Activated naive CD4-positive, alpha-beta T cell treated with anti-CD3 and anti-CD28 coated beads, Interleukin-2, amount 50 U/mL, for 24 hours (primary cell): ENCODE data around the gene CAMK1D.
"Not testable (repeated sequence)": the region's sequence is repeated elsewhere in the genome, so short reads cannot be mapped to it uniquely, and the experiment has no call there.

ENCODE experiments used
- H3K27ac Mint-ChIP-seq: one replicate; pipeline ENCODE4 v1.8.0; 2021; ENCODE audit warnings: mild to moderate bottlenecking, mixed read lengths
- H3K27me3 Mint-ChIP-seq: one replicate; pipeline ENCODE4 v1.8.0; 2021; ENCODE audit warnings: mixed read lengths
- H3K36me3 Mint-ChIP-seq: one replicate; pipeline ENCODE4 v1.8.0; 2021; ENCODE audit warnings: mixed read lengths
- H3K4me1 Mint-ChIP-seq: one replicate; pipeline ENCODE4 v1.8.0; 2021; ENCODE audit warnings: mixed read lengths
- H3K4me3 Mint-ChIP-seq: one replicate; pipeline ENCODE4 v1.8.0; 2021; ENCODE audit warnings: mild to moderate bottlenecking, mixed read lengths
- H3K9me3 Mint-ChIP-seq: one replicate; pipeline ENCODE4 v1.8.0; 2021; ENCODE audit warnings: mixed read lengths

The CAMK1D gene

GRCh38 chr10:12490963-12491362 lies 141.6 kb downstream of the CAMK1D start:
- H3K27me3 Mint-ChIP-seq = no peaks in the 10 kb centered on the region
- H3K4me1 Mint-ChIP-seq = peaks cover 14% of the 10 kb centered on the region
- no peaks in the 10 kb centered on the region for H3K9me3 Mint-ChIP-seq
- H3K4me3 Mint-ChIP-seq = no peak overlapping the region
- no peak overlapping the region for H3K27ac Mint-ChIP-seq
- no peaks in the 10 kb centered on the region for H3K36me3 Mint-ChIP-seq

- Mint-ChIP-seq H3K27ac (no peak overlapping the region), H3K27me3 (no peaks in the 10 kb centered on the region), H3K36me3 (no peaks in the 10 kb centered on the region), H3K9me3 (no peaks in the 10 kb centered on the region), H3K4me1 (peaks cover 14% of the 10 kb centered on the region), H3K4me3 (no peak overlapping the region)
These were observed 142.1 kb downstream of the CAMK1D start for GRCh38 chr10:12491491-12491890.

DNA sequence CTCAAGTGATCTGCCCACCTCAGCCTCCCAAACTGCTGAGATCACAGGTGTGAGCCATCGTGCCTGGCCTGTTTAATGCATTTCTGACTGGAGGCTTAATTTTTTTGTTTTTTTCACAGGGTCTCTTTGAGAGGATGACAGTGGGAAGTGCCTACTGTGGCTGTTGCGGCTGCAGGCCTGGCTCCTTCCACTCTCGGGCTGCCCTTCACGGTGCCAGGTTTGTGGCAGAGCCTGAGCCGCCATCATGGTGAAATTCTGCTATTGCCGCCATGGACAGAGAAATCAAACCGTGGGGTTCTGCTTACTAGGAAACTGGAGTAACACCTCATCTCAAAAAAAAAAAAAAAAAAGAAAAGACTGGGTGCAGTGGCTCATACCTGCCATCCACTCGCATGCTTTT lies 142.7 kb downstream of the CAMK1D start:
- Mint-ChIP-seq H3K4me1 (peaks cover 14% of the 10 kb centered on the region), H3K36me3 (no peaks in the 10 kb centered on the region), H3K9me3 (no peaks in the 10 kb centered on the region), H3K27me3 (no peaks in the 10 kb centered on the region), H3K4me3 (no peak overlapping the region), H3K27ac (no peak overlapping the region)

DNA sequence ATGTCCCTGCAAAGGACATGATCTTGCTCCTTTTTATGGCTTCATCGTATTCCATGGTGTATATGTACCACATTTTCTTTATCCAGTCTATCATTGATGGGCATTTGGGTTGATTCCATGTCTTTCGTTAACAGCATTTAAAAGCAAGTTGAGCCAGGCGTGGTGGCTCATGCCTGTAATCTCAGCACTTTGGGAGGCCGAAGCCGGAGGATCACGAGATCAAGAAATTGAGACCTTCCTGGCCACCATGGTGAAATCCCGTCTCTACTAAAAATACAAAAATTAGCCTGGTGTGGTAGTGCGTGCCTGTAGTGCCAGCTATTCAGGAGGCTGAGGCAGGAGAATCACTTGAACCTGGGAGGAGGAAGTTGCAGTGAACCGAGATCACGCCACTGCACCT lies 147.7 kb downstream of the CAMK1D start:
- H3K27ac Mint-ChIP-seq = not testable (repeated sequence)

DNA sequence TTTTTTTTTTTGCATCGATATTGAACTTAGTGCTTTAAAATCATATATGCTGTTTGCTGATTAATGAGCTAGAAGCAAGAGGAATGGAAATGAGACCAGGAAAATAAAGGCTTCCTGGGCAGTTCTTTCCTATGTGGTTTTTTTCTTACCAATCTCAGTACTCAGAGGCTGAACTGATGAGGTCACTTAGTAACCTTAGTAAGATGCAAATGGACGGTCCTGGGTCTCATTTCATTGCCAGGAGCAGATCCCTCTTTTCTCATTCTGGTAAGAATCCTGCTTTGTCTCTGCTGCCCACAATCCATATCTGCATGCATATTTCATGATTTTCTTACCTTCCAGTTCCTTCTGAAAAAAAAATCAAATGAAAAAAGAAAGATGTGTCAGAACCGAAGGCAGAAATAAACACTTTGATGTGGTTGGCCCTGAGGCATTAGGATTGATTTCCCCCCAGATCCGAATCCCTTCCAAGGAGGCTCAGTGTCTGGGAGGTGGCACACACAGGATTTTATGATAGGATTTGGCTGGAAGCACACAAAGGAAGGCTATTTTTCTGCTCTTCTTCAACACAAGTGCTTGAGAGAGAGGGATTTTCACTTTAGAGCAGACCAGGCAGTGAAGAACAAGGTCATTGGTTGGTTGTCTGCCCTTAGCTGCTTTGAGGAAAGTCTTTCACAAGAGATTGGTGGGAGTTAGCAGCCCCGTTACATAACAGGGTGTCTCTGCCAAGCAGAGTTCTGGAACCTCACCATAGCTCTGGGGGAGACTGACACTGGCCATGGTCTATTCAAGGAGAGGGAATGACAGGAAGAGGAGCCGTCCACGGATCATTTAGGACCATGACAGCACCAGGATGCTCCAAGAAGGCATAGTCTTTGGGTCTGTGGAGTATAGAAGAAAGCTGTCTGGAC lies 150.0 kb downstream of the CAMK1D start:
- no peak overlapping the region for H3K27ac Mint-ChIP-seq
- H3K4me1 Mint-ChIP-seq = peaks cover 53% of the 10 kb centered on the region
- H3K27me3 Mint-ChIP-seq = no peaks in the 10 kb centered on the region
- no peak overlapping the region for H3K4me3 Mint-ChIP-seq
- peaks cover 4% of the 10 kb centered on the region for H3K36me3 Mint-ChIP-seq
- H3K9me3 Mint-ChIP-seq = no peaks in the 10 kb centered on the region

More for the DNA sequence above, 147.7 kb downstream of the CAMK1D start:
- H3K27me3 Mint-ChIP-seq, H3K9me3 Mint-ChIP-seq, H3K36me3 Mint-ChIP-seq, H3K4me3 Mint-ChIP-seq: not testable (repeated sequence)
- H3K4me1 Mint-ChIP-seq = peaks cover 55% of the 10 kb centered on the region

- Mint-ChIP-seq H3K4me1 (peaks cover 61% of the 10 kb centered on the region), H3K27me3 (no peaks in the 10 kb centered on the region), H3K4me3 (no peak overlapping the region), H3K9me3 (no peaks in the 10 kb centered on the region), H3K27ac (peak overlapping the region; percentile 24), H3K36me3 (peaks cover 4% of the 10 kb centered on the region)
These were observed 151.3 kb downstream of the CAMK1D start for GRCh38 chr10:12500381-12501303.

DNA sequence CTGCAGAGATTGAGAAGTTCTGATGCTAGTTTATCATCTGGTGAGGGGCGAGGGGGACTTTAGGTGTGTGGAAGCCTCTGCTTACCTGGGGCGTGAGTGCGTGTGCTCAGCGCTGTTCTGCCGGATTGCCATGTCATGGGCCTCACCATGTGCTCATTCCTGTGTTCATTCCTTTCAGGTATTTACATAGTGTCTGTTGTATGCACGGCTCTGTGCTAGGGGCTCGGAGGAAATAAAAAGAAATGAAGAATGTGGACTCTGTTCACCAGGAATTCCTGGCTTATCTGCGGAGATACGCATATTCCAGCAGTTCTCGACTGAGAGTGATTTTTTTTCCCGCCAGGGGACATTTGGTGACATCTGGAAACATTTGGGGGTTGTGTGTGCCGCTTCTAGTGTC lies 152.0 kb downstream of the CAMK1D start:
- Mint-ChIP-seq H3K36me3 (peaks cover 4% of the 10 kb centered on the region), H3K4me1 (peaks cover 64% of the 10 kb centered on the region), H3K9me3 (no peaks in the 10 kb centered on the region), H3K27ac (peak overlapping the region; percentile 24), H3K4me3 (no peak overlapping the region), H3K27me3 (no peaks in the 10 kb centered on the region)

DNA sequence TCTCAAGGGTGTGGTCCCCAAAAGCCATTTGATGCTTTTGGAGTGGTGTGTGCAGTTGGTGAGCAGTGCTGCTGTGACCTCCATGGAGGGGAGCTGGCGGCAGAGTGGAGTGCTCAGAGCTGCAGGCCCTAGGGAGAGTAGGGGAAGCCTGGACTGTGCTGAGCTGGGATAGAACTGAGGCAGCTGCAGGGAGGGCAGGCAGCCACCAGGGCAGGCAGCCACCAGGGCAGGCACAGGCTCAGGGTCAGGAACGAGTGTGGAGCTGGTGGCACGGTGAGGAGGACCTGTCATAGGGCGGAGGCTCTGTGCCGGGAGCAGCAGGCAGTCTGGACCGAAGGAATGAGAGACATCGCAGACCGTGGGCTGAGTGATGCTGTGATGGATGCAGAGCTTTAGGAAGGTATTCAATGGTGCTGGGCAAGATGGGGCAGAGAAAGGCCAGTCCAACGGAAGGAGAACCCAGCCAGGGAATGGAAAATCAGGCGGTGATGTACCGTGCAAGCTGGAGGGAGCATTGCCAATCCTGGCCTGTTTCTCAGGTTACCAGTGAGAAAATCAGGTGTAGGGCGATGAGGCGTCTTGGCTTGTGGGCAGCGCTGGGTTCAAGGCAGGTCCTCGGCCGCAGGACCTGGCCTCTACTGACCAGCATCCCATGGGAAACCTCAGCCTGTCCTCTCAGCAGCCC lies 152.6 kb downstream of the CAMK1D start:
- peaks cover 4% of the 10 kb centered on the region for H3K36me3 Mint-ChIP-seq
- no peaks in the 10 kb centered on the region for H3K9me3 Mint-ChIP-seq
- H3K4me3 Mint-ChIP-seq = no peak overlapping the region
- no peaks in the 10 kb centered on the region for H3K27me3 Mint-ChIP-seq
- peaks cover 68% of the 10 kb centered on the region for H3K4me1 Mint-ChIP-seq
- H3K27ac Mint-ChIP-seq = peak overlapping the region; percentile 65

DNA sequence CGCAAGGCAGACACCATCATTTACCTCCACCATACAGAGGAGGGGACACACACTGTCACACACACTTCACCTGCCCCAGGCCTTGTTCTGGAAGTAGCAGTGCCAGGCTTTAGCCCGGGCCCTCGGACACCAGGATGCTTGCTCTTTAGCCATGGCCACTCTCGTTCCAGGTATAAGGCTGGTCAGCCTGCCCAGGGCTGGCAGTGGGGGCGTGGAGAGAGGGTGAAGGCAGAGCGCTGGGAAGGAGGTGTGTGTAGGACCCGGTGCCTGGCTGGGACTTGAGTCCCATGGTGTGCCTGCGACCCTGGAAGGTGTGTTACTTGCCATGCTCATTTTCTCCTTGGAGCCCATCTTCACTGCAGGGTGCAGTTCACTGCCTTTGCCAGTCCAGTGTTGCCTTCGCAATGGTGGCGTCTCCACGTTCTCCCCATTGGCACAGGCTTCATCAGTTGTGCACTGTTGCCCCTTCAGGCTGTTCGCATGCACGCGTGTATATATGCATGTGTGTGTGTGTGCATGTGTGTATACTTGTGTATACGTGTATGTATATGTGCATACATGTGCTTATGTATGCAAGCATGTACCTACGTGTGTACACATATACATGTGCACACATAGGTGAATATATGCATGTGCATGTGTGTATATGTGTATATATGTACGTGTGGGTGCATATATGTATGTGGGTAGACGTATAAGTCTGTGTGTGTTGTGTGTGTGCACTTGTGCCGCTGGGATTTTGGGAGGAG lies 153.4 kb downstream of the CAMK1D start:
- H3K36me3 Mint-ChIP-seq = peaks cover under 1% of the 10 kb centered on the region
- H3K27ac Mint-ChIP-seq = no peak overlapping the region
- H3K4me1 Mint-ChIP-seq = peaks cover 72% of the 10 kb centered on the region
- H3K27me3 Mint-ChIP-seq = no peaks in the 10 kb centered on the region
- no peaks in the 10 kb centered on the region for H3K9me3 Mint-ChIP-seq
- no peak overlapping the region for H3K4me3 Mint-ChIP-seq

DNA sequence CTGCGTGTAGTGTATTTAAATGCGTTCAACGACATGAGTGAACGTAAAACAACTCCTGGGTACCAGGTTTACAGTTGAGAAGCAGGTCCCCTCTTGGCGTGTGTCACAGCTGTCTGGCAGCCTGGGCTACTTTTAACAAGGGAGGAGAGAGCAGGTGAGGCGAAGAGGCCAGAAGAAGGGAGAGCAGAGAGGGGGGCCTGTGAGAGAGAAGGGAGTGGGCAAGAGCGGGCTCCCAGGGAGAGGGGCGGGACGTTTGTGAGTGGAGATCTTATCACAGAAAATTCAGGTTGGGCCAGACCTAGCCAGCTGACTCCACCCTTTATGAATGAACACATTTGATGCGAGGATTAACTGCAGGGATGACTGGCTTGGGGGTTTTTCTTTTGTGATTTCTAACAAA lies 154.0 kb downstream of the CAMK1D start:
- Mint-ChIP-seq H3K9me3 (no peaks in the 10 kb centered on the region), H3K4me3 (no peak overlapping the region), H3K27me3 (no peaks in the 10 kb centered on the region), H3K4me1 (peaks cover 72% of the 10 kb centered on the region), H3K27ac (no peak overlapping the region), H3K36me3 (no peaks in the 10 kb centered on the region)

GRCh38 chr10:12504176-12504575 lies 154.8 kb downstream of the CAMK1D start:
- Mint-ChIP-seq H3K4me3 (no peak overlapping the region), H3K4me1 (peaks cover 72% of the 10 kb centered on the region), H3K27me3 (no peaks in the 10 kb centered on the region)

GRCh38 chr10:12504628-12505027 lies 155.3 kb downstream of the CAMK1D start:
- Mint-ChIP-seq H3K9me3 (no peaks in the 10 kb centered on the region), H3K27ac (no peak overlapping the region), H3K4me1 (peaks cover 72% of the 10 kb centered on the region), H3K36me3 (no peaks in the 10 kb centered on the region), H3K27me3 (no peaks in the 10 kb centered on the region), H3K4me3 (no peak overlapping the region)

More at GRCh38 chr10:12504176-12504575, 154.8 kb downstream of the CAMK1D start:
- H3K36me3 Mint-ChIP-seq = no peaks in the 10 kb centered on the region
- H3K9me3 Mint-ChIP-seq = no peaks in the 10 kb centered on the region
- no peak overlapping the region for H3K27ac Mint-ChIP-seq

DNA sequence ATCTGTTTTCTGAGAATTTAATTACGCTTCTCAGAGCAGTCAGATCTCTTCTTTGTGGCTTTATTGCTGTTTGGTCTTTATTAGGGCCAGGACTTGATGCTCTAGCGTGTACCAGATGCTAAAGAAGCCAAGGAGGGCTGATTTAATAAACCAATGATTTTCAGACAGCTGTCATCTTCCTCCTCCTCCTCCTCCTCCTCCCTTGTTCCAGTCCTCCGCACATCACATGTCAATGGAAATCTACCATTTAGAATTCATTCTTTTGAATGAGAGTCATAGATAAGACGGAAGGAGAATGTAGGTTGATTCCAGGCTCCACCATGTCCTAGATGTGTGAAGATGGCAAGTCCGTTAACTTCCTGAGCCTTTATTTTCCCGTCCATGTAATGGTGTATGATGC lies 156.3 kb downstream of the CAMK1D start:
- Mint-ChIP-seq H3K27ac (no peak overlapping the region), H3K27me3 (no peaks in the 10 kb centered on the region), H3K4me1 (peaks cover 74% of the 10 kb centered on the region), H3K36me3 (no peaks in the 10 kb centered on the region), H3K4me3 (no peak overlapping the region), H3K9me3 (no peaks in the 10 kb centered on the region)

DNA sequence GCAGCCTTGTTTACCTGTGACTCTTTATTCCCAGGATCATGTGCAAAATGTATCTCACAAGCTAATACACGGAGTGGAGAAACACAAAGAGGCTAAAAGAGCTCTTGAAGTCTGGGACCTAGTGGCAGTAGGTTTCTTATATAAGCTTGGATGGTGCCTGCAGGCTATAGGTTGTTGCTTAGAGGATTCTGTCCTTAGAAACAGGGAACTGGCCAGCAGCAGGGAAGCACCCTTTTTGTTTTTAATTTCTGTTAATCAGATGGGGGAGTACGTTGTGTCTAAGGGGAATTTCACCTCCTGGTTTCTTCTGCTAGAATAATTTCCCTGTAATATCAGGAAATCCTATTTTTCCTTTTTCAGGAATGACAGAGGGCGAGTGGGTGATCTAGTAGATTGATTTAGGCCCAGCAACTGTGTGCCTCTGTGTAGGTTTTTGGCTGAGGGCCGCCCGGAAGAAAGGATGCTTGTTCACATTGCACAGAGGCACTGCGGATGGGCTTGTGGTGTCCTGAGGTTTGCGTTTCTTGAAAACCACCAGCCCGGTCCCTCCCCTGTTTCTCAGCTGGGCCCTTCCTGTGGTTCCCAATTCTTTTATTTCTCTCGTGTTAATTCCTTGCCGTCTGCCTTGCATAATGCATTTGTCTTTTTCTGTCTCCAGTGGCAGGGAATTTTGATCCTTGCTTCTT lies 158.0 kb downstream of the CAMK1D start:
- no peaks in the 10 kb centered on the region for H3K36me3 Mint-ChIP-seq
- no peaks in the 10 kb centered on the region for H3K27me3 Mint-ChIP-seq
- peak overlapping the region; percentile 45 for H3K4me3 Mint-ChIP-seq
- H3K27ac Mint-ChIP-seq = peak overlapping the region; percentile 32
- H3K4me1 Mint-ChIP-seq = peaks cover 62% of the 10 kb centered on the region
- no peaks in the 10 kb centered on the region for H3K9me3 Mint-ChIP-seq
